IPS-18a (cell line): ENCODE results near the gene TBC1D14.

Experiments used
- H3K27ac ChIP-seq: one replicate; pipeline ENCODE4 v1.5.1; 2013; ENCODE audit warnings: low read length
- H3K27me3 ChIP-seq: one replicate; pipeline ENCODE4 v1.6.1; 2013; ENCODE audit warnings: mild to moderate bottlenecking, low read length; ENCODE audit not compliant: control insufficient read depth, insufficient read depth
- H3K36me3 ChIP-seq: one replicate; pipeline ENCODE4 v1.6.1; 2013; ENCODE audit warnings: low read depth, low read length; ENCODE audit not compliant: control insufficient read depth
- H3K4me1 ChIP-seq: one replicate; pipeline ENCODE4 v1.6.1; 2013; ENCODE audit warnings: low read depth, low read length; ENCODE audit not compliant: control insufficient read depth
- H3K4me3 ChIP-seq: one replicate; pipeline ENCODE4 v1.5.1; 2013; ENCODE audit warnings: low read length
- H3K9ac ChIP-seq: one replicate; pipeline ENCODE4 v1.6.1; 2013; ENCODE audit warnings: mild to moderate bottlenecking, low read length, moderate library complexity
- H3K9me3 ChIP-seq: one replicate; pipeline ENCODE4 v1.6.1; 2013; ENCODE audit warnings: low read depth, low read length; ENCODE audit not compliant: control insufficient read depth

The TBC1D14 gene

GRCh38 chr4:7059662-7060061 is 150.0 kb downstream of the TBC1D14 start:
- no peaks in the 10 kb centered on the region for H3K9me3 ChIP-seq
- H3K27ac ChIP-seq, result no peak overlapping the region
- no peak overlapping the region for H3K9ac ChIP-seq
- no peaks in the 10 kb centered on the region for H3K4me1 ChIP-seq
- no peaks in the 10 kb centered on the region for H3K27me3 ChIP-seq
- peaks cover 53% of the 10 kb centered on the region for H3K36me3 ChIP-seq
- H3K4me3 ChIP-seq, result no peak overlapping the region

GRCh38 chr4:7060346-7061150 is 150.9 kb downstream of the TBC1D14 start:
- Histone ChIP-seq H3K27me3 (no peaks in the 10 kb centered on the region), H3K36me3 (peaks cover 57% of the 10 kb centered on the region), H3K9ac (no peak overlapping the region)

GRCh38 chr4:7061815-7062214 is 152.2 kb downstream of the TBC1D14 start:
- peaks cover 1% of the 10 kb centered on the region for H3K4me1 ChIP-seq
- no peak overlapping the region for H3K9ac ChIP-seq
- H3K27me3 ChIP-seq, result no peaks in the 10 kb centered on the region
- H3K27ac ChIP-seq, result no peak overlapping the region
- no peaks in the 10 kb centered on the region for H3K9me3 ChIP-seq
- H3K4me3 ChIP-seq, result no peak overlapping the region
- peaks cover 52% of the 10 kb centered on the region for H3K36me3 ChIP-seq

More at GRCh38 chr4:7060346-7061150, 150.9 kb downstream of the TBC1D14 start:
- Histone ChIP-seq H3K27ac (no peak overlapping the region), H3K9me3 (no peaks in the 10 kb centered on the region), H3K4me3 (no peak overlapping the region), H3K4me1 (no peaks in the 10 kb centered on the region)

- Histone ChIP-seq H3K9ac (no peak overlapping the region), H3K4me3 (no peak overlapping the region), H3K27ac (no peak overlapping the region), H3K9me3 (no peaks in the 10 kb centered on the region), H3K4me1 (peaks cover 5% of the 10 kb centered on the region), H3K36me3 (peaks cover 52% of the 10 kb centered on the region), H3K27me3 (no peaks in the 10 kb centered on the region)
These were observed 153.2 kb downstream of the TBC1D14 start for GRCh38 chr4:7062816-7063215.

GRCh38 chr4:7063362-7063761 is 153.7 kb downstream of the TBC1D14 start:
- H3K27ac ChIP-seq, result no peak overlapping the region
- no peak overlapping the region for H3K4me3 ChIP-seq
- H3K36me3 ChIP-seq, result peaks cover 52% of the 10 kb centered on the region
- H3K9ac ChIP-seq, result no peak overlapping the region
- peaks cover under 1% of the 10 kb centered on the region for H3K27me3 ChIP-seq
- no peaks in the 10 kb centered on the region for H3K9me3 ChIP-seq
- H3K4me1 ChIP-seq, result peaks cover 5% of the 10 kb centered on the region

GRCh38 chr4:7066006-7066405 is 156.4 kb downstream of the TBC1D14 start:
- no peak overlapping the region for H3K9ac ChIP-seq
- H3K4me3 ChIP-seq, result no peak overlapping the region
- no peak overlapping the region for H3K27ac ChIP-seq
- H3K27me3 ChIP-seq, result peaks cover 19% of the 10 kb centered on the region
- no peaks in the 10 kb centered on the region for H3K9me3 ChIP-seq
- peaks cover 5% of the 10 kb centered on the region for H3K4me1 ChIP-seq
- peaks cover 32% of the 10 kb centered on the region for H3K36me3 ChIP-seq

GRCh38 chr4:7066493-7066892 is 156.9 kb downstream of the TBC1D14 start:
- H3K36me3 ChIP-seq, result peaks cover 28% of the 10 kb centered on the region
- peaks cover 5% of the 10 kb centered on the region for H3K4me1 ChIP-seq
- no peaks in the 10 kb centered on the region for H3K9me3 ChIP-seq
- peaks cover 19% of the 10 kb centered on the region for H3K27me3 ChIP-seq
- H3K4me3 ChIP-seq, result peak overlapping the region; percentile 90
- no peak overlapping the region for H3K27ac ChIP-seq
- H3K9ac ChIP-seq, result peak overlapping the region; percentile 65

GRCh38 chr4:7067126-7067451 is 157.5 kb downstream of the TBC1D14 start:
- Histone ChIP-seq H3K9ac (peak overlapping the region; percentile 65), H3K9me3 (no peaks in the 10 kb centered on the region), H3K36me3 (peaks cover 22% of the 10 kb centered on the region), H3K27ac (no peak overlapping the region), H3K4me3 (peak overlapping the region; percentile 90), H3K27me3 (peaks cover 19% of the 10 kb centered on the region), H3K4me1 (peaks cover 5% of the 10 kb centered on the region)

- Histone ChIP-seq H3K27ac (no peak within 1 kb of the TSS), H3K27me3 (peaks cover 19% of the 10 kb centered on the region), H3K9ac (peak within 1 kb of the TSS; percentile 65), H3K36me3 (peaks cover 20% of the 10 kb centered on the region), H3K4me1 (peaks cover 5% of the 10 kb centered on the region), H3K4me3 (peak within 1 kb of the TSS; percentile 90), H3K9me3 (no peaks in the 10 kb centered on the region)
These were observed 158.0 kb downstream of the TBC1D14 start, which contains the start of gene GRPEL1 for GRCh38 chr4:7067452-7068278. TSS of gene GRPEL1 (minus strand) at chr4:7068064. CDS start at chr4:7068032, 32 bp downstream.

GRCh38 chr4:7068279-7068842 is 158.7 kb downstream of the TBC1D14 start:
- Histone ChIP-seq H3K27me3 (peaks cover 19% of the 10 kb centered on the region), H3K9ac (peak overlapping the region; percentile 47), H3K9me3 (no peaks in the 10 kb centered on the region), H3K4me3 (peak overlapping the region; percentile 90), H3K27ac (no peak overlapping the region), H3K36me3 (peaks cover 13% of the 10 kb centered on the region), H3K4me1 (peaks cover 5% of the 10 kb centered on the region)

- peak overlapping the region; percentile 90 for H3K4me3 ChIP-seq
- no peak overlapping the region for H3K27ac ChIP-seq
- H3K27me3 ChIP-seq, result peaks cover 19% of the 10 kb centered on the region
- peaks cover 5% of the 10 kb centered on the region for H3K4me1 ChIP-seq
- H3K9ac ChIP-seq, result no peak overlapping the region
- no peaks in the 10 kb centered on the region for H3K9me3 ChIP-seq
- H3K36me3 ChIP-seq, result peaks cover 8% of the 10 kb centered on the region
These were observed 159.3 kb downstream of the TBC1D14 start for GRCh38 chr4:7068883-7069282.
